Activated CD4-positive, alpha-beta T cell treated with anti-CD3 and anti-CD28 coated beads, Interleukin-2, Interleukin-6, amounts not matched to agents 100 ng/mL and 50 ng/mL, durations not matched to agents 16 hours and 8 hours (primary cell): ENCODE measurements around the gene BTBD9.

ENCODE experiments used
- DNase-seq: peaks from one replicate; pipeline ENCODE4 v3.0.0-alpha.2; 2020

BTBD9 gene

GRCh38 chr6:38187811-38188590 is 451.7 kb downstream of the BTBD9 start:
- no peak for DNase-seq

GRCh38 chr6:38187325-38187724 is 452.4 kb downstream of the BTBD9 start:
- no peak for DNase-seq

- DNase-seq: no peak
Observed at GRCh38 chr6:38185752-38186151, 454.0 kb downstream of the BTBD9 start.

- DNase-seq: no peak
Observed at GRCh38 chr6:38185244-38185643, 454.5 kb downstream of the BTBD9 start.

- no peak for DNase-seq
Observed at GRCh38 chr6:38184585-38185080, 455.1 kb downstream of the BTBD9 start.

GRCh38 chr6:38183856-38184584 is 455.7 kb downstream of the BTBD9 start:
- DNase-seq: no peak

- DNase-seq: no peak
Observed at GRCh38 chr6:38182426-38182825, 457.3 kb downstream of the BTBD9 start.

- DNase-seq: no peak
Observed at GRCh38 chr6:38180586-38180985, 459.1 kb downstream of the BTBD9 start.

GRCh38 chr6:38179794-38180430 is 459.8 kb downstream of the BTBD9 start:
- no peak for DNase-seq

- DNase-seq: no peak
Observed at GRCh38 chr6:38179300-38179699, 460.4 kb downstream of the BTBD9 start.

GRCh38 chr6:38178584-38178886 is 461.2 kb downstream of the BTBD9 start:
- DNase-seq: no peak

- DNase-seq: no peak
Observed at GRCh38 chr6:38177882-38178583, 461.7 kb downstream of the BTBD9 start.

GRCh38 chr6:38176797-38177751 is 462.7 kb downstream of the BTBD9 start:
- no peak for DNase-seq

- DNase-seq: no peak
Observed at GRCh38 chr6:38175786-38176185, 463.9 kb downstream of the BTBD9 start.

- no peak for DNase-seq
Observed at GRCh38 chr6:38174806-38175495, 464.8 kb downstream of the BTBD9 start.

GRCh38 chr6:38174315-38174714 is 465.4 kb downstream of the BTBD9 start:
- no peak for DNase-seq

- no peak for DNase-seq
Observed at GRCh38 chr6:38173909-38174308, 465.8 kb downstream of the BTBD9 start.

- no peak for DNase-seq
Observed at GRCh38 chr6:38172739-38173410, 466.9 kb downstream of the BTBD9 start.

GRCh38 chr6:38171997-38172738 is 467.6 kb downstream of the BTBD9 start:
- no peak for DNase-seq
